ENCODE measurements around the gene NR2F1-AS1.

Gene NR2F1-AS1

GRCh38 chr5:93580927-93581445 lies at the start of gene NR2F1-AS1:
Gene NR2F1-AS1, minus strand, starts transcription at chr5:93581219.
- peak; percentile 57 for DNase-seq

DNA sequence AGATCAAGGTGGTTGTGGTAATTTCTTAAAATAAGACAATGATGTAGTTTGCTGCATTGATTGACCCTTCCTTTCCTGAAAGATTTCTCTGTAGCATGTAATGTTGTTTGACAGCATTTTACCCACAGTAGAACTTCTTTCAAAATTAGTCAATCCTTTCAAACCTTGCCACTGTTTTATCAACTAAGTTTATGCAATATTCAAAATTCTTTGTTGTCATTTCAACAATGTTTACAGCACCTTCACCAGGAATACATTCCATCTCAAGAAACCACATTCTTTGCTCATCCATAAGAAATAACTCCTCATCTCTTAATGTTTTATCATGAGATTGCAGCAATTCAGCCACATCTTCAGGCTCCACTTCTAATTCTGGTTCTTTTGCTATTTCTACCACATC lies 45.8 kb upstream of the NR2F1-AS1 start:
- DNase-seq = no peak

GRCh38 chr5:93623153-93623552 lies 42.1 kb upstream of the NR2F1-AS1 start:
- DNase-seq = no peak

DNA sequence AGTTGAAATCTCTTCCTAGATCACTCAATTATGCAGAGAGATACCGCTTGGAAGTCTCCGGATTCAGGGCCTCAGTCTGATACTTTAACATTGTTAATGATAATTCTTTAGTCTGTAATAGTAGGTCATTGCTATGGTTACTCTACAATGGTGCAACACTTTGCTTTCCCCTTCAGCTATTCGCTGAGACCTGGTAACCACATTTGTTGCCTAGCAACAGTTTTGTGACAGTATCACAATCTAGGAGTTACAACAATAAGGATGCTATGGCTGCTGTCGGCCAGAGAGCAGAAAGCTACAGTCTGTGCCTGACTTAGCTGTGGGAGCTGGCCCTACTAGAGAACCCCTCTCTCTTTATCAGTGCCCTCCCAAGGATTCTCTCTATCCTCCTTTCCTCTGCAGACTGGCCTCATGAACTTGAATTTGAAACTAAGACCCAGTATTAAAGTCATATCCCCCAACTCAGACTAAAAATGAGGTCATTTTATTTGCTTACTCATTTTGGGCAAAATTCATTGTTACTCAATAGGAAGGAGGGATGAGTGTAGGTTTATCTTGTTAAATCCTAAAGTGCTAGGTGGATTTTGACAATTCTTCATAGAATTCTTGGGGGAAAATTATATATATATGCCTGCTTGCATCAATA lies 41.3 kb upstream of the NR2F1-AS1 start:
- peak; percentile 34 for DNase-seq

GRCh38 chr5:93621327-93621798 lies 40.3 kb upstream of the NR2F1-AS1 start:
- DNase-seq = peak; percentile 84

DNA sequence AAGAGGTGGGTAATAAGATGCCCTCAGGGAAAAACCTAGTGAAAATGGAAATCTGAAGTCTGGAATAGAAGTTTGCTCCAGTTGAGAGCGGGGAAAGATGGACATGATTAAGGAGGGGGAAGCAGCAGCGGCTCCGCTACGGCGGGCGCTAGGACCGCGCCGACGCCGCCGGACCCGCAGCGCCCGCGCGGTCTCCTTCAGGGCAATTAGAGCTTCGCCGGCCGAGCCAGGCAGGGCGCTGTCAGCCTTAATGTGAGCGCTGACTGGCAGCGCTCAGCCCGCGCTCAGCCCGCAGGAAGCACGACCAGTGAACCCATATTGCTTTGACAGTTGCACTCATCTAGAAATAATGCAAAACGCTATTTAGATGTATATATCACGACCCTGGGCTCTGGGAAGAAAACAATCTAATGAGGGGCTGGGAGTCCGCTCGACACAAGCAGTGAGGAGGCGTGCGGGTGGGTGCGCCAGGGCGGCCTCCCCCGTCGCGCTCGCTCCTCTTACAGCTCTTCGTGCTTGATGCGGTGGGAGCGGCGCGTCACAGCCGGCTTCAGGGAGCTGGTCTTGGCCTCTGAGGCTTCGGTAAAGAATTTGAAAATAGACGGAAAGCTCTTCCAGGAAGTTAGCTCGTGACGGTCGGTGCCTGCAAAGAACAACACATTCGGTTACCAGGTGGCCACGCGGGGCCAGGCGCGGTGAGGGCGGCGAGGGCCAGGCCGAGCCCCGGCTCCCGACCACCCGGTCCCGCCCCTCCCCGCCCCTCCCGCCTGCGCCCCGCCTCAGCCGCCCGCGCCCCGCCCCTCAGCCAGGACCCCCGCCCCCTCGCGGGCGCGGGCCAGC lies 39.7 kb upstream of the NR2F1-AS1 start:
- DNase-seq = peak; percentile 78

DNA sequence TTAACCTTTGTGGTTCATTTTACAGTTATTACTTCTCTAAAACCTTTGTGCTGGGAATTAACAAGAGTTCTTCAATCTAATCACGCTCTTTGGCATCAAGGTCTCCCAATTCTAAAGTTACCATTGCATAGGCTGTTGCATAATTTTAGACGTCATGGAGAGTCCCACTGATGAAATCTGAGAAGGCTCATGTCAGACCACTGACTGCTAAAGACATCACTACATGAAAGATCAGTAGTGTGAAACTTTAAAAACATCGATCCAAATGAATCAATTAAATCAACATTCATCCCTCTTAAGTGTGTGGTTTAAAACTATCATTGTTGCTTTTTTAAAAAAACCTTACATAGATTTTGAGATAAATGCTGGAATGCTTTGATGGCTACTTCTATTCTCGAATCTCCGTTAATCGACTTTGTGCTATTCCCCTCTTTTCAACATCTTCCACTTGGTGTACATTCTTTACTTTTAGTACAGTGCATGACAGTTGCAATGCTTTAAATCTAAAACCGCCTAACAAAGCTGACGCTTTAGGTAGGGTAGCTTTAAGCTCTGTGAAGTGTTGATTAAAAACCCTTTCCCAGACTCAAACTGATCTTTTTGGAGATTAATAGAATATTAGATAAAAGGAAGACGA lies 35.6 kb upstream of the NR2F1-AS1 start:
- DNase-seq = no peak

- no peak for DNase-seq
Measured at GRCh38 chr5:93612855-93613243, 31.8 kb upstream of the NR2F1-AS1 start.

GRCh38 chr5:93611976-93612854 lies 31.2 kb upstream of the NR2F1-AS1 start:
- DNase-seq = no peak

GRCh38 chr5:93611273-93611975 lies 30.4 kb upstream of the NR2F1-AS1 start:
- DNase-seq = no peak

GRCh38 chr5:93610581-93611272 lies 29.7 kb upstream of the NR2F1-AS1 start:
- no peak for DNase-seq

DNA sequence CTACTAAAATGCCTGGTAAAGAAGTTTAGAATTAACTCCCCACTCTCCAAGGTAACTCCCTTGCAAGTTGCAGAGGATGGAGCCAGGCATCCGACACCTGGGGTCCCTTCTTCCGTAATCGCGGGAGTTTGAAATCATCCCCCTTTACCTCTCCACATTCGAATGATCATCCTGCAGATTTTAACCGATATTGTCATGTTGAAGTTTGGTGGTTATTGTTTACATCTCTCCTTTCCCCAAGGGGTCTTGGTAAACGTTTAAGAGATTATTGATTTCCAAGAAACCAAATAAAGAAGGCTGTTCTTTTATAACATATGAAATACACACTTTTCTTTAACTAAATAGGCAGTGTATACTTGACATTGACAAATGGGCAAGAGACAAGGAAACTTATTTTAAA lies 28.7 kb upstream of the NR2F1-AS1 start:
- no peak for DNase-seq

- DNase-seq = no peak
Measured at GRCh38 chr5:93608855-93609254, 27.8 kb upstream of the NR2F1-AS1 start.

DNA sequence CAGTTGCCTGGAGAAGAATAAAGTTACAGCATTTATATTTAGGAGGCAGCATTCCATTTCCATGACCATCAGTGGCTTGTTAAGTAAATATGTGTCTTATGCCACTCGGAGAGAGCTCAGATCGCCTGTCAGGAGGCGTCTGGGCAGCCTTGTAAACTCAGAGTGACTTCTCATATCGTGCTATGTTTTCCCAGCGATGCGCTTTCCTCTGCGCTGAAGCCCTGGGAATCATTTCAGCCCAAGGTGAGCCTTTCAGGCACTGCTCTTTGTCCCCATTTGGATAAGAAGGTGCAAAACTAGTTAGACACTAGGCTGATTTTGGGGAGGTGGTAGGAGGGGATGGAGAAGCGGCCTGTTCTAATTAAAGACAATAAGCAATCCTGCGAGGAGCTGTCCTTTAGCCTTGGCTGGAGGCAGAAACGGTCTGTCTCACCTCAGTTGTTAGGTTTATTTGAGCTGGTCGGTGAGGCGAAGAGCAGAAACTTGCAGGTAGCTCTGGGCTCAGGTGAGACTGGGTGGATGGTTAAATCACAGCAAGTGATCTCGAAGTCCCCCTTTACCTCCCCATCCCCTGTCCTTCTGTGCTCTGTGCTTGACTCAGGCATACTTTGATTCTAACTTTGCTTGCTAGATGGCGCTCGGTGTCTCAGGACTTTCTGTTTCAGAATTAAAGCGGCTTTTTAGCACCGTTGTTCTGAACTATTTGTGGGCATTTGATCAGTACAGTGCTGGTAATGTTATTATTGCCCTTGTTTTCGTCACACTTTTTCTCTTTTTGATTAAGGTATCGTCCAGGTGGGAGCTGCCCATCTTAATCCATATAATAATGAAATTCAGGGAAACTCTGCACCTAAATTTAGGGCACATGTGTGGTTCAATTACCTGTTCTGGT lies 26.6 kb upstream of the NR2F1-AS1 start:
- peak; percentile 28 for DNase-seq

DNA sequence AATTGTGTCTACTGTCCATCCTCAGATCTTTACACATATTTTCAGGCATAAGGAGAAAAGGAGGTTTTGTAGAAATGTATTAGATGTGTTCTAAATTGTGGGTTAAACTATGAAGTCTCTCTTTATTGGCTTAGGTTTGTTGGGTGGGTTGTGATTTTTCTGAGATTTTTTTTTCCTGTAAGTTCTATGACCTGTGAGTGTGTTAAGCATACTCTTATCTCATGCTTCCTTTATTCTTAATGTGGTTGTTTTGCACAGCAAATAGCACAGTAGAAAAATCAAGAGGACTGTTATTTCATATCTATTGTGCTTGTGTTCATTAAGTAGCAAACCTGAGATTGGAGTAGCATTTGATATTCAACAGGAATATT lies 25.3 kb upstream of the NR2F1-AS1 start:
- no peak for DNase-seq

GRCh38 chr5:93604644-93605515 lies 23.9 kb upstream of the NR2F1-AS1 start:
- no peak for DNase-seq

GRCh38 chr5:93603793-93604643 lies 23.0 kb upstream of the NR2F1-AS1 start:
- DNase-seq = no peak
